Liver (tissue), 9 donors: Measurements from ENCODE around the gene FOCAD. TPM values are rescaled to one million over a fixed set of nuclear protein-coding genes. Genes with fewer than 3 reads are reported as not detected.

Source experiments
- DNase-seq: peaks from one replicate; pipeline ENCODE4 v3.0.0-alpha.2; 2017; ENCODE audit warnings: low spot score
- H3K27ac ChIP-seq, 2 donors: one replicate each; pipeline ENCODE4 v1.7.0; 2013; ENCODE audit warnings: inconsistent platforms in 2 of 2, low read length in 2 of 2, control low read depth in 1 of 2, low read depth in 1 of 2, mild to moderate bottlenecking in 1 of 2
- H3K27me3 ChIP-seq, 4 donors: one replicate each; pipeline versions ENCODE4 v1.6.1 to v1.7.0; 2013; ENCODE audit warnings: low read length in 3 of 4, inconsistent platforms in 1 of 4, mild to moderate bottlenecking in 1 of 4, moderate library complexity in 1 of 4; ENCODE audit not compliant: control insufficient read depth in 4 of 4, insufficient read depth in 4 of 4
- H3K36me3 ChIP-seq, 4 donors: one replicate each; pipeline versions ENCODE4 v1.6.1 to v1.7.0; 2013; ENCODE audit warnings: low read length in 3 of 4, mild to moderate bottlenecking in 3 of 4, low read depth in 1 of 4, moderate library complexity in 1 of 4; ENCODE audit not compliant: control insufficient read depth in 4 of 4, insufficient read depth in 3 of 4
- H3K4me1 ChIP-seq, 4 donors: one replicate each; pipeline versions ENCODE4 v1.6.1 to v1.7.0; 2013; ENCODE audit warnings: low read length in 3 of 4, mild to moderate bottlenecking in 3 of 4, moderate library complexity in 1 of 4; ENCODE audit not compliant: control insufficient read depth in 4 of 4, insufficient read depth in 4 of 4
- H3K4me3 ChIP-seq, 3 donors: one replicate each; pipeline versions ENCODE4 v1.6.1 to v1.7.0; 2013; ENCODE audit warnings: low read length in 3 of 3, control low read depth in 1 of 3, low read depth in 1 of 3, mild to moderate bottlenecking in 1 of 3
- H3K9ac ChIP-seq, 2 donors: one replicate each; pipeline ENCODE4 v1.7.0; 2013; ENCODE audit warnings: low read length in 2 of 2, mild to moderate bottlenecking in 2 of 2, moderate library complexity in 2 of 2, control low read depth in 1 of 2, low read depth in 1 of 2
- H3K9me3 ChIP-seq, 4 donors: one replicate each; pipeline versions ENCODE4 v1.6.1 to v1.7.0; 2013; ENCODE audit warnings: low read length in 3 of 4; ENCODE audit not compliant: control insufficient read depth in 4 of 4
- CTCF ChIP-seq: fragments of 150-350 bp; IDR thresholded peaks from 2 replicates; pipeline ENCODE4 v1.5.1; 2017; ENCODE audit warnings: improper control_type of control experiment, low read depth, low read length; ENCODE audit not compliant: missing input control
- EGR1 ChIP-seq, 2 donors: IDR thresholded peaks; 2 replicates each; pipeline ENCODE4 v1.6.1; 2016 to 2018; ENCODE audit warnings: antibody characterized with exemption in 2 of 2, low read depth in 2 of 2
- FOXA2 ChIP-seq: IDR thresholded peaks from 2 replicates; pipeline ENCODE4 v1.6.1; 2016; ENCODE audit warnings: antibody characterized with exemption
- HNF4A ChIP-seq, 2 donors: conservative IDR thresholded peaks; 2 replicates each; pipeline ENCODE4 v1.6.1; 2016; ENCODE audit warnings: antibody characterized with exemption in 2 of 2, mild to moderate bottlenecking in 2 of 2
- HNF4G ChIP-seq: IDR thresholded peaks from 2 replicates; pipeline ENCODE4 v1.6.1; 2016; ENCODE audit warnings: antibody characterized with exemption
- JUND ChIP-seq, 2 donors: IDR thresholded peaks; 2 replicates each; pipeline ENCODE4 v1.6.1; 2016; ENCODE audit warnings: antibody characterized with exemption in 2 of 2
- NR2F2 ChIP-seq: IDR thresholded peaks from 2 replicates; pipeline ENCODE4 v1.6.1; 2016; ENCODE audit warnings: antibody characterized with exemption
- RXRA ChIP-seq, 2 donors: IDR thresholded peaks; 2 replicates each; pipeline ENCODE4 v1.6.1; 2017 to 2018; ENCODE audit warnings: antibody characterized with exemption in 2 of 2, mild to moderate bottlenecking in 1 of 2
- TAF1 ChIP-seq: conservative IDR thresholded peaks from 2 replicates; pipeline ENCODE4 v1.6.1; 2016; ENCODE audit warnings: antibody characterized with exemption, mild to moderate bottlenecking
- YY1 ChIP-seq: IDR thresholded peaks from 2 replicates; pipeline ENCODE4 v1.6.1; 2016; ENCODE audit warnings: antibody characterized with exemption, mild to moderate bottlenecking
- WGBS: extraction: QIAGEN DNeasy Blood & Tissue Kit; methylation state at CpG from one replicate; pipeline ENCODE4 v1.1.7; 2013; 5-methylcytosine and 5-hydroxymethylcytosine counted together
- polyA plus RNA-seq, 2 donors: library from polyadenylated mRNA; stranded (reverse) in 1 of 2; unstranded in 1 of 2; fragments of 200-250 nt in 1 of 2; fragments of >200 nt in 1 of 2; fragmentation: Nextera tagmentation in 1 of 2; extraction: Ambion mirVana in 1 of 2; gene quantifications; one replicate each; pipeline versions ENCODE4 v1.2.1 to v1.2.3, GENCODE V29; 2013 to 2015
- total RNA-seq, 2 donors: library from RNA; depleted of rRNA; stranded (reverse); fragments of >200 nt; gene quantifications; one replicate each; pipeline ENCODE4 v1.2.3, GENCODE V29; 2014
- TF ChIP-seq, protein P1 (sequence below): IDR thresholded peaks from 2 replicates; pipeline ENCODE4 v1.6.1; 2016; ENCODE audit warnings: antibody characterized with exemption, mild to moderate bottlenecking
- TF ChIP-seq, protein P2 (sequence below): IDR thresholded peaks from 2 replicates; pipeline ENCODE4 v1.6.1; 2016; ENCODE audit warnings: antibody characterized with exemption
- donor health status: healthy.
- donor health status: healthy.
- donor health status: healthy.
- donor health status: healthy.
- donor health status: healthy.

The FOCAD gene
- total and polyA plus RNA-seq, 4 donors: 3.2 to 21.0 (median 10.3) TPM

DNA sequence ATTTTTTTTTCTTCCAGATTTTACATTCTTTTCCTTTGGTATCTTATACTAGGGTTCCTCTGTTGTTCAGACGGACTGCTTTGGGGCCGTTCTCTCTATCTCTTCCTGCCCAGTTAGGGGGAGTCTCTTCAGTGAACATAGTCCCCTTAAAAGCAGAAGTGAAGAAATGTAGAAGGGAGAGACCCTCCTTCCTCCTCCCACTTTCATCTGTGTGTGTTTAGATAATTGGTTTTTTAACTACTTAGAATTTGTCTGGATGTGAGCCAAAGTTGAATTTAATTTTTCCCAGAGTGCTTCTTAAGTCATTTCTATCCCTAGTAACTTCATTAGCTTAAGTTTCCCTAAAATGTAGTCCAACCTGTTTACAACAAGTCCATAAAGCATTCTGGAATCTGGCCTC is 179.9 kb downstream of the FOCAD start:
- H3K9me3 ChIP-seq: no peaks in the 10 kb centered on the region
- no peaks in the 10 kb centered on the region for H3K36me3 ChIP-seq
- TF ChIP-seq RXRA (IDR thresholded peaks at IDR 0.05): no peak
- TF ChIP-seq, protein P1, sequence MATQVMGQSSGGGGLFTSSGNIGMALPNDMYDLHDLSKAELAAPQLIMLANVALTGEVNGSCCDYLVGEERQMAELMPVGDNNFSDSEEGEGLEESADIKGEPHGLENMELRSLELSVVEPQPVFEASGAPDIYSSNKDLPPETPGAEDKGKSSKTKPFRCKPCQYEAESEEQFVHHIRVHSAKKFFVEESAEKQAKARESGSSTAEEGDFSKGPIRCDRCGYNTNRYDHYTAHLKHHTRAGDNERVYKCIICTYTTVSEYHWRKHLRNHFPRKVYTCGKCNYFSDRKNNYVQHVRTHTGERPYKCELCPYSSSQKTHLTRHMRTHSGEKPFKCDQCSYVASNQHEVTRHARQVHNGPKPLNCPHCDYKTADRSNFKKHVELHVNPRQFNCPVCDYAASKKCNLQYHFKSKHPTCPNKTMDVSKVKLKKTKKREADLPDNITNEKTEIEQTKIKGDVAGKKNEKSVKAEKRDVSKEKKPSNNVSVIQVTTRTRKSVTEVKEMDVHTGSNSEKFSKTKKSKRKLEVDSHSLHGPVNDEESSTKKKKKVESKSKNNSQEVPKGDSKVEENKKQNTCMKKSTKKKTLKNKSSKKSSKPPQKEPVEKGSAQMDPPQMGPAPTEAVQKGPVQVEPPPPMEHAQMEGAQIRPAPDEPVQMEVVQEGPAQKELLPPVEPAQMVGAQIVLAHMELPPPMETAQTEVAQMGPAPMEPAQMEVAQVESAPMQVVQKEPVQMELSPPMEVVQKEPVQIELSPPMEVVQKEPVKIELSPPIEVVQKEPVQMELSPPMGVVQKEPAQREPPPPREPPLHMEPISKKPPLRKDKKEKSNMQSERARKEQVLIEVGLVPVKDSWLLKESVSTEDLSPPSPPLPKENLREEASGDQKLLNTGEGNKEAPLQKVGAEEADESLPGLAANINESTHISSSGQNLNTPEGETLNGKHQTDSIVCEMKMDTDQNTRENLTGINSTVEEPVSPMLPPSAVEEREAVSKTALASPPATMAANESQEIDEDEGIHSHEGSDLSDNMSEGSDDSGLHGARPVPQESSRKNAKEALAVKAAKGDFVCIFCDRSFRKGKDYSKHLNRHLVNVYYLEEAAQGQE: no peak
- no peak for TF ChIP-seq NR2F2
- TF ChIP-seq EGR1 (IDR thresholded peaks at IDR 0.05; ENCODE audit: low read depth in 2 of 2): no peak
- no peak for TF ChIP-seq JUND (IDR thresholded peaks at IDR 0.05)
- no peak for TF ChIP-seq HNF4A (conservative IDR thresholded peaks at IDR 0.05)
- TF ChIP-seq TAF1: no peak
- TF ChIP-seq HNF4G: no peak
- TF ChIP-seq CTCF: no peak
- no peak for TF ChIP-seq FOXA2
- WGBS: 68% methylated on average over 2 of the region's 2 CpGs
- no peaks in the 10 kb centered on the region for H3K27me3 ChIP-seq
- DNase-seq: no peak
- no peak overlapping the region for H3K9ac ChIP-seq
- H3K4me1 ChIP-seq: no peaks in the 10 kb centered on the region
- no peak overlapping the region for H3K27ac ChIP-seq
- no peak overlapping the region for H3K4me3 ChIP-seq

DNA sequence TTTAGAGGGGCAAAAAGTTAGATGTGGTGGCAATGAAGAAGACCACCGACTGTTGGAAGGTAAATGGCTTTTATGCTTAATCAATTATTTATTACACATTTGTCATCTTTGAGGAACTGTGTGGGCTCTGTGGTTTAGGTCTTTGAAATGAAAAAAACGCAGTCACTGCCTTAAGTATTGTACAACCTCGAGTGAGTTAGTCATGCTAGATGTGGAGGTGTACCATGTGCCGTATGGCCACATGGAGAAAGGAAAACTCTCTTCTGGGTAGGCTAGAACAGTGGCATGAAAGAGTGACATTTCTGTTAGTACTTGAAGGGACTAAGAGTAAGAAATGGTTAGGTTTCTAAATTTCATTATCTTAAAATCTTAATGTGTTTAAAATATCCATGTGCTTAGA is 181.3 kb downstream of the FOCAD start:
- TF ChIP-seq, protein P2, sequence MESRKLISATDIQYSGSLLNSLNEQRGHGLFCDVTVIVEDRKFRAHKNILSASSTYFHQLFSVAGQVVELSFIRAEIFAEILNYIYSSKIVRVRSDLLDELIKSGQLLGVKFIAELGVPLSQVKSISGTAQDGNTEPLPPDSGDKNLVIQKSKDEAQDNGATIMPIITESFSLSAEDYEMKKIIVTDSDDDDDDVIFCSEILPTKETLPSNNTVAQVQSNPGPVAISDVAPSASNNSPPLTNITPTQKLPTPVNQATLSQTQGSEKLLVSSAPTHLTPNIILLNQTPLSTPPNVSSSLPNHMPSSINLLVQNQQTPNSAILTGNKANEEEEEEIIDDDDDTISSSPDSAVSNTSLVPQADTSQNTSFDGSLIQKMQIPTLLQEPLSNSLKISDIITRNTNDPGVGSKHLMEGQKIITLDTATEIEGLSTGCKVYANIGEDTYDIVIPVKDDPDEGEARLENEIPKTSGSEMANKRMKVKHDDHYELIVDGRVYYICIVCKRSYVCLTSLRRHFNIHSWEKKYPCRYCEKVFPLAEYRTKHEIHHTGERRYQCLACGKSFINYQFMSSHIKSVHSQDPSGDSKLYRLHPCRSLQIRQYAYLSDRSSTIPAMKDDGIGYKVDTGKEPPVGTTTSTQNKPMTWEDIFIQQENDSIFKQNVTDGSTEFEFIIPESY: no peak
- TF ChIP-seq CTCF (no peak), RXRA (IDR thresholded peaks at IDR 0.05) (no peak), YY1 (no peak), EGR1 (IDR thresholded peaks at IDR 0.05; ENCODE audit: low read depth in 2 of 2) (no peak), JUND (IDR thresholded peaks at IDR 0.05) (no peak)
- WGBS: 88% methylated on average over 4 of the region's 4 CpGs
- no peaks in the 10 kb centered on the region for H3K4me1 ChIP-seq
- no peaks in the 10 kb centered on the region for H3K9me3 ChIP-seq
- H3K36me3 ChIP-seq: no peaks in the 10 kb centered on the region
- H3K27ac ChIP-seq: no peak overlapping the region
- no peak overlapping the region for H3K9ac ChIP-seq
- no peak for DNase-seq
- H3K27me3 ChIP-seq: no peaks in the 10 kb centered on the region
- H3K4me3 ChIP-seq: no peak overlapping the region
